Right lobe of liver (tissue), 4 donors: ENCODE data around the gene RIPK4.

Experiments
- CTCF ChIP-seq, 4 donors: fragments of 200-600 bp in 3 of 4; fragments of 450-650 bp in 1 of 4; IDR thresholded peaks; one replicate each; pipeline versions ENCODE4 v1.5.1 to v1.8.0; 2016 to 2022; ENCODE audit warnings: antibody characterized with exemption in 4 of 4, mild to moderate bottlenecking in 2 of 4
- POLR2A ChIP-seq: fragments of 450-650 bp; IDR thresholded peaks from one replicate; pipeline ENCODE4 v1.6.1; 2017; ENCODE audit warnings: antibody characterized with exemption, mild to moderate bottlenecking
- donor health status: DM: no; HTN: no; CAD: no.
- donor health status: DM: no; HTN: no; CAD: no.
- donor health status: DM: no; HTN: yes; CAD: no.

GRCh38 chr21:41763398-41763931, 3.4 kb downstream of the RIPK4 start:
- TF ChIP-seq CTCF (IDR thresholded peaks at IDR 0.05) (no peak), POLR2A (no peak)
